Type B pancreatic cell (in vitro differentiated cells): Measurements from ENCODE around the gene LANCL3. TPM values are rescaled to one million over a fixed set of nuclear protein-coding genes. Genes with fewer than 3 reads are reported as not detected.

ENCODE experiments used
- DNase-seq: peaks from one replicate; pipeline ENCODE4 v3.0.0; 2021; ENCODE audit warnings: mixed read lengths; ENCODE audit not compliant: unreplicated experiment; ENCODE audit errors: extremely low spot score
- H3K27ac Mint-ChIP-seq: 2 replicates; pipeline ENCODE4 v1.8.0; 2021; ENCODE audit warnings: mild to moderate bottlenecking, mixed read lengths
- H3K27me3 Mint-ChIP-seq: 2 replicates; pipeline ENCODE4 v1.8.0; 2021; ENCODE audit warnings: mixed read lengths
- H3K36me3 Mint-ChIP-seq: 2 replicates; pipeline ENCODE4 v1.8.0; 2021; ENCODE audit warnings: mixed read lengths
- H3K4me1 Mint-ChIP-seq: one replicate; pipeline ENCODE4 v1.8.0; 2021; ENCODE audit warnings: mixed read lengths; ENCODE audit not compliant: unreplicated experiment
- H3K4me3 Mint-ChIP-seq: 2 replicates; pipeline ENCODE4 v1.8.0; 2021; ENCODE audit warnings: mild to moderate bottlenecking, mixed read lengths
- H3K9me3 Mint-ChIP-seq: 2 replicates; pipeline ENCODE4 v1.8.0; 2021; ENCODE audit warnings: mixed read lengths
- CTCF ChIP-seq: fragments of 200-600 bp; sonication (generic); conservative IDR thresholded peaks from 2 replicates; pipeline ENCODE4 v1.5.0; 2021; ENCODE audit warnings: antibody characterized with exemption, mild to moderate bottlenecking
- total RNA-seq: library from RNA; stranded (reverse); gene quantifications from 2 replicates; pipeline ENCODE4 v1.2.1, GENCODE V29; 2021; ENCODE audit warnings: low replicate concordance

The LANCL3 gene
- total RNA-seq, 1 donor from 2014 or later, result 1.1 TPM

- TF ChIP-seq CTCF, result no peak
- H3K4me3 Mint-ChIP-seq, result no peak overlapping the region
- no peaks in the 10 kb centered on the region for H3K27me3 Mint-ChIP-seq
- DNase-seq, result no peak
- H3K27ac Mint-ChIP-seq, result no peak overlapping the region
- H3K4me1 Mint-ChIP-seq, result no peaks in the 10 kb centered on the region
- peaks cover 5% of the 10 kb centered on the region for H3K9me3 Mint-ChIP-seq
- H3K36me3 Mint-ChIP-seq, result no peaks in the 10 kb centered on the region
Measured at GRCh38 chrX:37701588-37701987, 130.1 kb downstream of the LANCL3 start.

- Mint-ChIP-seq H3K4me3 (no peak overlapping the region), H3K4me1 (no peaks in the 10 kb centered on the region), H3K27me3 (no peaks in the 10 kb centered on the region), H3K36me3 (no peaks in the 10 kb centered on the region), H3K9me3 (no peaks in the 10 kb centered on the region), H3K27ac (no peak overlapping the region)
- no peak for TF ChIP-seq CTCF
- DNase-seq, result no peak
Measured at GRCh38 chrX:37711991-37712390, 140.5 kb downstream of the LANCL3 start.

- H3K27ac Mint-ChIP-seq, result no peak overlapping the region
- TF ChIP-seq CTCF, result no peak
- no peak overlapping the region for H3K4me3 Mint-ChIP-seq
- no peaks in the 10 kb centered on the region for H3K27me3 Mint-ChIP-seq
- H3K9me3 Mint-ChIP-seq, result no peaks in the 10 kb centered on the region
- H3K4me1 Mint-ChIP-seq, result no peaks in the 10 kb centered on the region
- H3K36me3 Mint-ChIP-seq, result no peaks in the 10 kb centered on the region
- DNase-seq, result no peak
Measured at GRCh38 chrX:37712458-37712857, 141.0 kb downstream of the LANCL3 start.

- DNase-seq, result no peak
- TF ChIP-seq CTCF, result no peak
- Mint-ChIP-seq H3K4me3 (no peak overlapping the region), H3K36me3 (no peaks in the 10 kb centered on the region), H3K27ac (no peak overlapping the region), H3K4me1 (no peaks in the 10 kb centered on the region), H3K27me3 (no peaks in the 10 kb centered on the region), H3K9me3 (peaks cover 9% of the 10 kb centered on the region)
Measured at GRCh38 chrX:37714479-37714878, 143.0 kb downstream of the LANCL3 start.

GRCh38 chrX:37716602-37717001 is 145.1 kb downstream of the LANCL3 start:
- DNase-seq, result no peak
- no peaks in the 10 kb centered on the region for H3K27me3 Mint-ChIP-seq
- no peak overlapping the region for H3K4me3 Mint-ChIP-seq
- no peak overlapping the region for H3K27ac Mint-ChIP-seq
- H3K4me1 Mint-ChIP-seq, result no peaks in the 10 kb centered on the region
- peaks cover 9% of the 10 kb centered on the region for H3K9me3 Mint-ChIP-seq
- no peaks in the 10 kb centered on the region for H3K36me3 Mint-ChIP-seq
- TF ChIP-seq CTCF, result no peak

- H3K9me3 Mint-ChIP-seq, result peaks cover 9% of the 10 kb centered on the region
Measured at GRCh38 chrX:37717708-37718107, 146.2 kb downstream of the LANCL3 start.

More at GRCh38 chrX:37717708-37718107, 146.2 kb downstream of the LANCL3 start:
- Mint-ChIP-seq H3K36me3 (no peaks in the 10 kb centered on the region), H3K27ac (no peak overlapping the region), H3K4me3 (no peak overlapping the region), H3K27me3 (no peaks in the 10 kb centered on the region), H3K4me1 (no peaks in the 10 kb centered on the region)
- DNase-seq, result no peak
- no peak for TF ChIP-seq CTCF
